CD14-positive monocyte (primary cell): ENCODE results near the gene SPRY4. TPM values are rescaled to one million over a fixed set of nuclear protein-coding genes. Genes with fewer than 3 reads are reported as not detected.
A peak's percentile ranks its signal among the peaks of the same experiment; 100 is the strongest.

Source experiments
- DNase-seq, 3 donors: peaks; one replicate each; pipeline ENCODE4 v3.0.0-alpha.2; 2011 to 2022
- H2AFZ ChIP-seq: 2 replicates; pipeline ENCODE4 v1.6.0; 2012; ENCODE audit warnings: mild to moderate bottlenecking, low read depth, low read length, inconsistent platforms; ENCODE audit not compliant: insufficient read depth, poor library complexity, severe bottlenecking
- H3K27ac ChIP-seq, 2 donors: 1 replicate in 1 of 2; 2 replicates in 1 of 2; pipeline ENCODE4 v1.5.1; 2012 to 2013; ENCODE audit warnings: low read length in 2 of 2, control low read depth in 1 of 2, inconsistent platforms in 1 of 2, low read depth in 1 of 2, mild to moderate bottlenecking in 1 of 2
- H3K27me3 ChIP-seq, 2 donors: one replicate each; pipeline versions ENCODE4 v1.6.0 to v1.6.1; 2011 to 2013; ENCODE audit warnings: low read length in 2 of 2; ENCODE audit not compliant: control insufficient read depth in 2 of 2, insufficient read depth in 2 of 2
- H3K36me3 ChIP-seq, 2 donors: replicated peaks in 1 of 2; 1 replicate in 1 of 2; 2 replicates in 1 of 2; pipeline versions ENCODE4 v1.5.1 to v1.6.1; 2012 to 2013; ENCODE audit warnings: low read length in 2 of 2, control low read depth in 1 of 2, inconsistent platforms in 1 of 2, mild to moderate bottlenecking in 1 of 2; ENCODE audit not compliant: insufficient read depth in 2 of 2, control insufficient read depth in 1 of 2
- H3K4me1 ChIP-seq, 2 donors: 1 replicate in 1 of 2; 2 replicates in 1 of 2; pipeline versions ENCODE4 v1.5.1 to v1.6.1; 2012 to 2013; ENCODE audit warnings: low read length in 2 of 2, control low read depth in 1 of 2, inconsistent platforms in 1 of 2, mild to moderate bottlenecking in 1 of 2, moderate library complexity in 1 of 2; ENCODE audit not compliant: insufficient read depth in 2 of 2, control insufficient read depth in 1 of 2
- H3K4me2 ChIP-seq: replicated peaks from 2 replicates; pipeline ENCODE3; 2012; ENCODE audit warnings: low read length, moderate library complexity, mild to moderate bottlenecking; ENCODE audit not compliant: poor library complexity, severe bottlenecking; ENCODE audit errors: extremely low read depth
- H3K4me3 ChIP-seq, 3 experiments: fragments of 200-600 bp in 1 of 3; sonication (generic) in 1 of 3; replicated peaks in 1 of 3; 1 replicate in 2 of 3; 2 replicates in 1 of 3; pipeline ENCODE4 v1.5.1; 2011 to 2013; ENCODE audit warnings: low read length in 3 of 3, mild to moderate bottlenecking in 3 of 3, control low read depth in 2 of 3, low read depth in 2 of 3, inconsistent platforms in 1 of 3, moderate library complexity in 1 of 3
- H3K79me2 ChIP-seq: 2 replicates; pipeline ENCODE4 v1.6.0; 2012; ENCODE audit warnings: mild to moderate bottlenecking, control low read depth, inconsistent platforms, low read length, moderate library complexity; ENCODE audit not compliant: insufficient read depth
- H3K9ac ChIP-seq: 2 replicates; pipeline ENCODE4 v1.6.0; 2017; ENCODE audit warnings: low read length, mild to moderate bottlenecking; ENCODE audit not compliant: insufficient read depth, poor library complexity, severe bottlenecking
- H3K9me3 ChIP-seq, 2 donors: replicated peaks in 1 of 2; 1 replicate in 1 of 2; 2 replicates in 1 of 2; pipeline versions ENCODE4 v1.5.1 to v1.6.1; 2012 to 2013; ENCODE audit warnings: low read length in 2 of 2, control low read depth in 1 of 2; ENCODE audit not compliant: control insufficient read depth in 1 of 2, insufficient read depth in 1 of 2
- H4K20me1 ChIP-seq: 2 replicates; pipeline ENCODE4 v1.6.0; 2012; ENCODE audit warnings: mild to moderate bottlenecking, low read length, control low read depth, moderate library complexity; ENCODE audit not compliant: insufficient read depth
- H3K27ac Mint-ChIP-seq, 7 donors: one replicate each; pipeline ENCODE4 v1.8.0; 2020; ENCODE audit warnings: mild to moderate bottlenecking in 7 of 7, mixed read lengths in 7 of 7, moderate library complexity in 6 of 7, inconsistent platforms in 2 of 7
- H3K27me3 Mint-ChIP-seq, 3 donors: one replicate each; pipeline ENCODE4 v1.8.0; 2021 to 2022; ENCODE audit warnings: low read depth in 3 of 3, mild to moderate bottlenecking in 3 of 3, mixed read lengths in 3 of 3, moderate library complexity in 3 of 3, inconsistent platforms in 1 of 3
- H3K36me3 Mint-ChIP-seq, 2 donors: one replicate each; pipeline ENCODE4 v1.8.0; 2020; ENCODE audit warnings: mixed read lengths in 2 of 2, inconsistent platforms in 1 of 2, mild to moderate bottlenecking in 1 of 2
- H3K4me1 Mint-ChIP-seq: one replicate; pipeline ENCODE4 v1.8.0; 2020; ENCODE audit warnings: mild to moderate bottlenecking, mixed read lengths
- H3K4me3 Mint-ChIP-seq, 2 donors: one replicate each; pipeline ENCODE4 v1.8.0; 2020; ENCODE audit warnings: mild to moderate bottlenecking in 2 of 2, mixed read lengths in 2 of 2, moderate library complexity in 1 of 2
- H3K9me3 Mint-ChIP-seq, 7 donors: one replicate each; pipeline ENCODE4 v1.8.0; 2020 to 2022; ENCODE audit warnings: mixed read lengths in 7 of 7, mild to moderate bottlenecking in 6 of 7, moderate library complexity in 6 of 7, inconsistent platforms in 2 of 7
- CTCF ChIP-seq: fragments of 200-600 bp; IDR thresholded peaks from one replicate; pipeline ENCODE4 v1.8.0; 2022; ENCODE audit warnings: antibody characterized with exemption, mild to moderate bottlenecking
- WGBS: methylation state at CpG from one replicate; pipeline ENCODE4 v1.1.5; 2013; ENCODE audit warnings: missing lambda C conversion rate; ENCODE audit not compliant: insufficient coverage; 5-methylcytosine and 5-hydroxymethylcytosine counted together
- intact Hi-C, 2 donors: fragments of 100-400 bp; cut with micrococcal nuclease; formaldehyde crosslinking; loops; one replicate each; pipeline versions ENCODE4 v1.15.0 to v1.15.1; 2023
- polyA plus RNA-seq, 3 donors: library from polyadenylated mRNA; depleted of rRNA in 1 of 3; unstranded in 2 of 3; stranded (reverse) in 1 of 3; fragments of 300-500 nt in 2 of 3; fragments of >200 nt in 1 of 3; fragmentation: Illumina TruSeq in 2 of 3; gene quantifications; 1 replicate in 2 of 3; 2 replicates in 1 of 3; pipeline ENCODE4 v1.2.3, GENCODE V29; 2012 to 2021

SPRY4 gene
- polyA plus RNA-seq, 3 donors: not detected

DNA sequence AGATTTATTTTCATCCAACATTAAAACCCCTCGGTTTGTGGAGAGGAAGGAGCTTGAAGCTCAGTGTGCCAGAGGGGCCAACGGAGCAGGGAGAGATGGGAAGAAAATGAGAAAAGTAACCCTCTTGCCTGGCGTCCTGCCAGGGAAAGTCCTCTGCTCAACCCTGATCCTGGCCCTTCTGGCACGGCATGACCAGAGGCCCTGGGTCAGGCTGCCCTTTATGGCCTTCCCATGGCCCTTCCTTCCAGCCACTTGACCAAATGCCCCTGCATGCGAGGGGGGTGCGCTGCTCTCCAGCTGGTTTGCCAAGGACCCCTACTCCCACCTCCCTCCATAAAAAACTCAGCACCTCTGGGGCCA is 43.8 kb downstream of the SPRY4 start:
- no peak overlapping the region for H2AFZ ChIP-seq
- Mint-ChIP-seq H3K27ac (peak overlapping the region in 1 of 7 donors; percentile 45), H3K9me3 (no peaks in the 10 kb centered on the region), H3K4me3 (no peak overlapping the region), H3K4me1 (no peaks in the 10 kb centered on the region), H3K27me3 (peaks cover 9 to 19% (median 11%) of the 10 kb centered on the region in 3 donors), H3K36me3 (no peaks in the 10 kb centered on the region)
- H3K4me3 ChIP-seq: no peak overlapping the region
- peaks cover 0 to 2% of the 10 kb centered on the region in 2 donors for H3K27me3 ChIP-seq
- DNase-seq: no peak
- no peak overlapping the region for H3K27ac ChIP-seq
- H3K4me2 ChIP-seq: no peak overlapping the region
- 90% methylated on average over 5 of the region's 6 CpGs for WGBS
- no peak overlapping the region for H3K9ac ChIP-seq
- intact Hi-C loops: no loop called here
- H4K20me1 ChIP-seq: no peaks in the 10 kb centered on the region
- no peaks in the 10 kb centered on the region for H3K4me1 ChIP-seq
- no peaks in the 10 kb centered on the region for H3K36me3 ChIP-seq
- no peaks in the 10 kb centered on the region for H3K9me3 ChIP-seq
- no peaks in the 10 kb centered on the region for H3K79me2 ChIP-seq
- no peak for TF ChIP-seq CTCF

GRCh38 chr5:142280066-142281007 is 44.5 kb downstream of the SPRY4 start:
- Mint-ChIP-seq H3K4me1 (no peaks in the 10 kb centered on the region), H3K27me3 (peaks cover 10 to 19% (median 12%) of the 10 kb centered on the region in 3 donors), H3K4me3 (no peak overlapping the region), H3K9me3 (no peaks in the 10 kb centered on the region), H3K27ac (no peak overlapping the region), H3K36me3 (no peaks in the 10 kb centered on the region)
- H3K27ac ChIP-seq: no peak overlapping the region
- H3K4me2 ChIP-seq: no peak overlapping the region
- H3K27me3 ChIP-seq: peaks cover 0 to 2% of the 10 kb centered on the region in 2 donors
- intact Hi-C loops: no loop called here
- H3K4me1 ChIP-seq: no peaks in the 10 kb centered on the region
- H3K9me3 ChIP-seq: no peaks in the 10 kb centered on the region
- H3K4me3 ChIP-seq: no peak overlapping the region
- no peak overlapping the region for H2AFZ ChIP-seq
- TF ChIP-seq CTCF: no peak
- no peak for DNase-seq
- no peaks in the 10 kb centered on the region for H4K20me1 ChIP-seq
- WGBS: 91% methylated on average over 11 of the region's 17 CpGs
- H3K79me2 ChIP-seq: no peaks in the 10 kb centered on the region
- no peaks in the 10 kb centered on the region for H3K36me3 ChIP-seq
- no peak overlapping the region for H3K9ac ChIP-seq
